GM12891 (cell line): ENCODE measurements around the gene SLC22A12.

Experiments
- POLR2A ChIP-seq: IDR thresholded peaks from 2 replicates; pipeline ENCODE4 v1.6.1; 2011; ENCODE audit warnings: low read depth, low read length, control low read depth
- POLR2AphosphoS5 ChIP-seq: IDR thresholded peaks from 2 replicates; pipeline ENCODE4 v1.6.1; 2011; ENCODE audit warnings: low read depth, low read length, control low read depth
- POU2F2 ChIP-seq: IDR thresholded peaks from 2 replicates; pipeline ENCODE4 v1.6.1; 2011; ENCODE audit warnings: low read depth, mild to moderate bottlenecking, control low read depth, low read length, moderate library complexity
- TAF1 ChIP-seq: IDR thresholded peaks from 2 replicates; pipeline ENCODE4 v1.6.1; 2011; ENCODE audit warnings: low read depth, low read length, control low read depth

DNA sequence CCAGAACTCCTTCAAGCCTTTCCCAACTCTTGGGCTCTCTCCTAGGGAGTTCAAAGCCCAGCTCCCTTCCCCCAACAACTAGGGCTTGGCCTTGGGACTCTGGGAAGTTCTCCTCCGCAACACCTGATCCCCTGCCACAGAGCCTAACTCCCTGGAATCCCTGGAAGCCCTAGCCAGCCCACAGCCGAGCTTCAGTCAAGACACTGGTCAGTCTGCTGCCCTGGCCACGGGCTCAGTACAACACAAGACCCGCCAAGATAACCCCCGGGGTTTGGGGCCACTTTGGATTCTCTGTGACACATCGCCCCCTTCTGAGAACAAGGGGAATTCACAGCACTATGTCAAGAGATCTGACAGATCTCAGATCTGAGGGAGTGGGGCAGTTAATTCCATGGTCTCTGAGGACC, 58.3 kb downstream of the SLC22A12 start:
- TF ChIP-seq POLR2AphosphoS5 (no peak), POU2F2 (no peak), POLR2A (no peak), TAF1 (no peak)
